Measurements from ENCODE around the gene SYNRG. TPM values are rescaled to one million over a fixed set of nuclear protein-coding genes. Genes with fewer than 3 reads are reported as not detected.

SYNRG gene
- total and polyA plus RNA-seq, 2 donors (not counting 3 experiments of a cell fraction or from before 2014, with no cell fraction given), result 15.3 to 42.2 TPM

DNA sequence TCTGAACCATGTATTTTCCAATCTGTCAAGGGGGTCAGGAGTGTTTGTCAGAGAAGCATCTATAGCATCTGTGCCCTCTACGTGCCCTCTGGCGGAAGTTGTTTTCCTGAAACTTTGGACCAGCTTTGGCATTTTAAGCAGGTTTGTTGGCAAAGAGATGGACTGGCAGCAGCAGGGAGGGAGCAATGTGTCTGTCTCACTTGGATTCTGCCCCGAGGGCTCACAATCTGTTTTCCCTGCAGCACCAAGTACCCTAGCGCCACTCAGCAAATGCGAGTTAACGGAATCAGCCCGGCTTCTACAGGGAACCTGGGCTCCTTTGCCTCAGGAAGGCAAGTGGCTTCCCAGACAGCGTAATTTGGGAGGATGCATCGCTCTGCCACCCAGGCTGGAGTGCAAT is 102.1 kb downstream of the SYNRG start:
- Histone ChIP-seq H2AFZ (ENCODE audit: low read depth, low read length) (no peak overlapping the region), H3K27ac (ENCODE audit: insufficient read depth, low read depth, low read length) (no peak overlapping the region), H3K4me3 (replicated peaks in 1 of 3; ENCODE audit: insufficient read depth in 1 of 3, low read depth in 1 of 3, low read length in 3 of 3) (no peak overlapping the region), H3K9me3 (replicated peaks; ENCODE audit: control insufficient read depth, insufficient read depth, low read length) (no peaks in the 10 kb centered on the region), H3K9me1 (replicated peaks; ENCODE audit: control insufficient read depth, extremely low read depth, insufficient read depth, low read length) (no peaks in the 10 kb centered on the region), H3K27me3 (ENCODE audit: control insufficient read depth in 2 of 2, insufficient read depth in 2 of 2, low read length in 2 of 2) (no peaks in the 10 kb centered on the region), H4K20me1 (replicated peaks; ENCODE audit: control insufficient read depth, extremely low read depth, insufficient read depth, low read length) (no peaks in the 10 kb centered on the region), H3K4me2 (ENCODE audit: insufficient read depth, low read length) (no peak overlapping the region), H3K36me3 (ENCODE audit: control insufficient read depth in 2 of 2, extremely low read depth in 1 of 2, insufficient read depth in 2 of 2, low read length in 2 of 2) (peaks cover 0 to 4% of the 10 kb centered on the region in 2 experiments), H3K79me2 (ENCODE audit: control insufficient read depth, insufficient read depth, low read length) (peaks cover 75% of the 10 kb centered on the region), H3K4me1 (ENCODE audit: control insufficient read depth, extremely low read depth, insufficient read depth, low read length) (no peaks in the 10 kb centered on the region), H3K9ac (replicated peaks; ENCODE audit: extremely low read depth, insufficient read depth, low read length) (no peak overlapping the region)
- intact Hi-C loops (cut with micrococcal nuclease), result no loop called here
- no peak for DNase-seq (ENCODE audit: low read depth, low spot score)
- ChIA-PET POLR2A (interaction anchor here (0.6 kb wide), 1 partner anchor 33 kb away, joined by 6 read pairs; no protein-coding TSS in a partner anchor), CTCF (interaction anchor here (0.7 to 2.2 kb wide), 6 partner anchors 10 to 77 kb away, joined by 3 to 9 read pairs (median 3); no protein-coding TSS in a partner anchor)
- BruUV-seq (replicated peaks), result no TSS peak
- no peak for FAIRE-seq
- dilution Hi-C loops (cut with MboI; ENCODE audit: extremely low pct_ligation_motif_present, low sequenced_read_pairs), result no loop called here
- TF ChIP-seq POLR2AphosphoS5 (IDR thresholded peaks at IDR 0.05; ENCODE audit: insufficient read depth, low read depth, low read length) (no peak), GATA2 (IDR thresholded peaks at IDR 0.05; ENCODE audit: insufficient read depth, insufficient read length, low read depth, low read length) (no peak), POLR2A (IDR thresholded peaks at IDR 0.05; ENCODE audit: low read depth, low read length) (no peak), JUN (IDR thresholded peaks at IDR 0.05; ENCODE audit: borderline replicate concordance, insufficient read depth, insufficient read length, low read depth) (no peak), EZH2 (IDR thresholded peaks at IDR 0.05; ENCODE audit: borderline replicate concordance, low read depth, low read length, severe bottlenecking) (no peak), MYC (IDR thresholded peaks at IDR 0.05; ENCODE audit: low read depth, low read length) (no peak), FOS (IDR thresholded peaks at IDR 0.05; ENCODE audit: borderline replicate concordance, insufficient read depth, low read length) (no peak)
- TF ChIP-seq, protein P1, sequence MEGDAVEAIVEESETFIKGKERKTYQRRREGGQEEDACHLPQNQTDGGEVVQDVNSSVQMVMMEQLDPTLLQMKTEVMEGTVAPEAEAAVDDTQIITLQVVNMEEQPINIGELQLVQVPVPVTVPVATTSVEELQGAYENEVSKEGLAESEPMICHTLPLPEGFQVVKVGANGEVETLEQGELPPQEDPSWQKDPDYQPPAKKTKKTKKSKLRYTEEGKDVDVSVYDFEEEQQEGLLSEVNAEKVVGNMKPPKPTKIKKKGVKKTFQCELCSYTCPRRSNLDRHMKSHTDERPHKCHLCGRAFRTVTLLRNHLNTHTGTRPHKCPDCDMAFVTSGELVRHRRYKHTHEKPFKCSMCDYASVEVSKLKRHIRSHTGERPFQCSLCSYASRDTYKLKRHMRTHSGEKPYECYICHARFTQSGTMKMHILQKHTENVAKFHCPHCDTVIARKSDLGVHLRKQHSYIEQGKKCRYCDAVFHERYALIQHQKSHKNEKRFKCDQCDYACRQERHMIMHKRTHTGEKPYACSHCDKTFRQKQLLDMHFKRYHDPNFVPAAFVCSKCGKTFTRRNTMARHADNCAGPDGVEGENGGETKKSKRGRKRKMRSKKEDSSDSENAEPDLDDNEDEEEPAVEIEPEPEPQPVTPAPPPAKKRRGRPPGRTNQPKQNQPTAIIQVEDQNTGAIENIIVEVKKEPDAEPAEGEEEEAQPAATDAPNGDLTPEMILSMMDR (IDR thresholded peaks at IDR 0.05; ENCODE audit: extremely low read depth in 1 of 2, insufficient read depth in 1 of 2, low read depth in 1 of 2, low read length in 2 of 2), result no peak
- TF ChIP-seq, protein P2, sequence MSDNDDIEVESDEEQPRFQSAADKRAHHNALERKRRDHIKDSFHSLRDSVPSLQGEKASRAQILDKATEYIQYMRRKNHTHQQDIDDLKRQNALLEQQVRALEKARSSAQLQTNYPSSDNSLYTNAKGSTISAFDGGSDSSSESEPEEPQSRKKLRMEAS (IDR thresholded peaks at IDR 0.05; ENCODE audit: insufficient read depth, insufficient read length), result no peak

All from endothelial cell of umbilical vein (primary cell).